ENCODE measurements around the gene TMEM129.

- TF ChIP-seq CTCF (IDR thresholded peaks at IDR 0.05; ENCODE audit: low read length) (no peak), EZH2 (IDR thresholded peaks at IDR 0.05; ENCODE audit: borderline replicate concordance, low read length) (no peak)
Measured at GRCh38 chr4:1745697-1746096, 24.6 kb upstream of the TMEM129 start.

Data from OCI-LY1 (cell line).